Measurements from ENCODE around the gene FUZ.

GRCh38 chr19:49776371-49776764, 36.7 kb downstream of the FUZ start:
- TF ChIP-seq, protein P1, sequence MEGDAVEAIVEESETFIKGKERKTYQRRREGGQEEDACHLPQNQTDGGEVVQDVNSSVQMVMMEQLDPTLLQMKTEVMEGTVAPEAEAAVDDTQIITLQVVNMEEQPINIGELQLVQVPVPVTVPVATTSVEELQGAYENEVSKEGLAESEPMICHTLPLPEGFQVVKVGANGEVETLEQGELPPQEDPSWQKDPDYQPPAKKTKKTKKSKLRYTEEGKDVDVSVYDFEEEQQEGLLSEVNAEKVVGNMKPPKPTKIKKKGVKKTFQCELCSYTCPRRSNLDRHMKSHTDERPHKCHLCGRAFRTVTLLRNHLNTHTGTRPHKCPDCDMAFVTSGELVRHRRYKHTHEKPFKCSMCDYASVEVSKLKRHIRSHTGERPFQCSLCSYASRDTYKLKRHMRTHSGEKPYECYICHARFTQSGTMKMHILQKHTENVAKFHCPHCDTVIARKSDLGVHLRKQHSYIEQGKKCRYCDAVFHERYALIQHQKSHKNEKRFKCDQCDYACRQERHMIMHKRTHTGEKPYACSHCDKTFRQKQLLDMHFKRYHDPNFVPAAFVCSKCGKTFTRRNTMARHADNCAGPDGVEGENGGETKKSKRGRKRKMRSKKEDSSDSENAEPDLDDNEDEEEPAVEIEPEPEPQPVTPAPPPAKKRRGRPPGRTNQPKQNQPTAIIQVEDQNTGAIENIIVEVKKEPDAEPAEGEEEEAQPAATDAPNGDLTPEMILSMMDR (IDR thresholded peaks at IDR 0.05; ENCODE audit: control extremely low read depth in 1 of 3, insufficient read depth in 1 of 3, low read depth in 1 of 3, low read length in 3 of 3), result no peak
- no peak for TF ChIP-seq EZH2 (IDR thresholded peaks at IDR 0.05; ENCODE audit: low read depth, low read length, severe bottlenecking)
- TF ChIP-seq, protein P2, sequence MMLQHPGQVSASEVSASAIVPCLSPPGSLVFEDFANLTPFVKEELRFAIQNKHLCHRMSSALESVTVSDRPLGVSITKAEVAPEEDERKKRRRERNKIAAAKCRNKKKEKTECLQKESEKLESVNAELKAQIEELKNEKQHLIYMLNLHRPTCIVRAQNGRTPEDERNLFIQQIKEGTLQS (IDR thresholded peaks at IDR 0.05; ENCODE audit: insufficient read depth, low read depth, low read length), result no peak
- no peak for TF ChIP-seq GABPA (IDR thresholded peaks at IDR 0.05; ENCODE audit: borderline replicate concordance, insufficient read depth, low read length)
- TF ChIP-seq RXRA (IDR thresholded peaks at IDR 0.05; ENCODE audit: insufficient read depth, low read depth, low read length), result no peak

Measured in H1 (cell line).